B cell (primary cell): ENCODE measurements around the gene GLTP. TPM values are rescaled to one million over a fixed set of nuclear protein-coding genes. Genes with fewer than 3 reads are reported as not detected.
A peak's percentile ranks its signal among the peaks of the same experiment; 100 is the strongest.
"Not testable (repeated sequence)": the region's sequence is repeated elsewhere in the genome, so short reads cannot be mapped to it uniquely, and the experiment has no call there.

Experiments used
- ATAC-seq: fragments of 200-7000 bp; cut with Tn5 transposase; one replicate; pipeline ENCODE4 v1.10.0; 2021; ENCODE audit warnings: low read depth, mild to moderate bottlenecking, moderate number of reproducible peaks, moderate library complexity
- CTCF ChIA-PET: fragments of 350-600 bp; sonication (Branson Sonifier 250); formaldehyde crosslinking; loops from one replicate; lab custom pipeline; 2021; ENCODE audit warnings: antibody characterized with exemption, inconsistent platforms; lab: Charles Lee
- POLR2A ChIA-PET: fragments of 350-600 bp; sonication (Branson Sonifier 250); formaldehyde crosslinking; loops from one replicate; lab custom pipeline; 2021; ENCODE audit warnings: antibody characterized with exemption; lab: Charles Lee
- DNase-seq: peaks from one replicate; pipeline ENCODE4 v3.0.0; 2013
- H2AFZ ChIP-seq: 2 replicates; pipeline ENCODE4 v1.6.1; 2012; ENCODE audit warnings: mild to moderate bottlenecking, low read depth, low read length; ENCODE audit not compliant: insufficient read depth, poor library complexity, severe bottlenecking
- H3K27ac ChIP-seq, 2 donors: 1 replicate in 1 of 2; 2 replicates in 1 of 2; pipeline ENCODE4 v1.5.1; 2012 to 2013; ENCODE audit warnings: low read length in 2 of 2, mild to moderate bottlenecking in 2 of 2, moderate library complexity in 1 of 2
- H3K27me3 ChIP-seq, 4 experiments: fragments of 200-600 bp in 1 of 4; sonication (generic) in 1 of 4; replicated peaks in 1 of 4; 1 replicate in 2 of 4; 2 replicates in 2 of 4; pipeline versions ENCODE4 v1.6.1 to v1.7.0; 2013 to 2016; ENCODE audit warnings: low read length in 3 of 4, mild to moderate bottlenecking in 2 of 4, mixed read lengths in 1 of 4, moderate library complexity in 1 of 4; ENCODE audit not compliant: insufficient read depth in 4 of 4, control insufficient read depth in 3 of 4; ENCODE audit errors: control extremely low read depth in 1 of 4
- H3K36me3 ChIP-seq, 2 experiments: replicated peaks in 1 of 2; 1 replicate in 1 of 2; 2 replicates in 1 of 2; pipeline versions ENCODE4 v1.6.1 to v1.7.1; 2013; ENCODE audit warnings: low read length in 1 of 2; ENCODE audit not compliant: insufficient read depth in 2 of 2, control insufficient read depth in 1 of 2; ENCODE audit errors: control extremely low read depth in 1 of 2, extremely low read depth in 1 of 2
- H3K4me1 ChIP-seq, 2 donors: fragments of 200-600 bp in 1 of 2; sonication (generic) in 1 of 2; 1 replicate in 1 of 2; 2 replicates in 1 of 2; pipeline versions ENCODE4 v1.5.1 to v1.6.1; 2013 to 2017; ENCODE audit warnings: low read length in 2 of 2; ENCODE audit not compliant: control insufficient read depth in 2 of 2, insufficient read depth in 2 of 2
- H3K4me2 ChIP-seq: replicated peaks from 2 replicates; pipeline ENCODE3; 2012; ENCODE audit warnings: mild to moderate bottlenecking, low read depth, low read length; ENCODE audit not compliant: poor library complexity, severe bottlenecking
- H3K4me3 ChIP-seq, 5 experiments: fragments of 200-600 bp in 1 of 5; sonication (generic) in 1 of 5; 1 replicate in 3 of 5; 2 replicates in 2 of 5; pipeline versions ENCODE4 v1.5.1 to v1.7.0; 2011 to 2016; ENCODE audit warnings: low read length in 4 of 5, mild to moderate bottlenecking in 4 of 5, low read depth in 2 of 5, control low read depth in 1 of 5, moderate library complexity in 1 of 5; ENCODE audit not compliant: insufficient read depth in 1 of 5; ENCODE audit errors: control extremely low read depth in 1 of 5, extremely low read depth in 1 of 5
- H3K79me2 ChIP-seq: fragments of 200-600 bp; sonication (generic); one replicate; pipeline ENCODE4 v1.6.0; 2016; ENCODE audit warnings: low read length; ENCODE audit not compliant: control insufficient read depth, insufficient read depth
- H3K9ac ChIP-seq: fragments of 200-600 bp; sonication (generic); 2 replicates; pipeline ENCODE4 v1.6.1; 2017; ENCODE audit warnings: mild to moderate bottlenecking, low read length, moderate library complexity
- H3K9me3 ChIP-seq, 3 donors: one replicate each; pipeline versions ENCODE4 v1.6.1 to v1.7.1; 2013; ENCODE audit warnings: low read length in 2 of 3; ENCODE audit not compliant: control insufficient read depth in 2 of 3, insufficient read depth in 1 of 3; ENCODE audit errors: control extremely low read depth in 1 of 3
- H4K20me1 ChIP-seq: 2 replicates; pipeline ENCODE4 v1.6.0; 2012; ENCODE audit warnings: mild to moderate bottlenecking, low read length; ENCODE audit not compliant: insufficient read depth, control insufficient read depth, poor library complexity, severe bottlenecking
- H3K27ac Mint-ChIP-seq: one replicate; pipeline ENCODE4 v1.8.0; 2021; ENCODE audit warnings: mixed read lengths
- H3K27me3 Mint-ChIP-seq: one replicate; pipeline ENCODE4 v1.8.0; 2021; ENCODE audit warnings: mixed read lengths
- H3K4me1 Mint-ChIP-seq: one replicate; pipeline ENCODE4 v1.8.0; 2021; ENCODE audit warnings: mixed read lengths
- H3K4me3 Mint-ChIP-seq: one replicate; pipeline ENCODE4 v1.8.0; 2021; ENCODE audit warnings: mixed read lengths
- H3K9me3 Mint-ChIP-seq: one replicate; pipeline ENCODE4 v1.8.0; 2022; ENCODE audit warnings: mixed read lengths; ENCODE audit not compliant: insufficient read depth
- EZH2 ChIP-seq: IDR thresholded peaks from 2 replicates; pipeline ENCODE4 v1.6.1; 2012; ENCODE audit warnings: borderline replicate concordance, low read depth, mild to moderate bottlenecking, moderate library complexity, low read length; ENCODE audit not compliant: insufficient read depth, poor library complexity, severe bottlenecking
- WGBS: methylation state at CpG from one replicate; pipeline ENCODE4 v1.1.5; 2013; ENCODE audit warnings: missing lambda C conversion rate; ENCODE audit not compliant: insufficient coverage; 5-methylcytosine and 5-hydroxymethylcytosine counted together
- intact Hi-C: fragments of 100-400 bp; cut with micrococcal nuclease; formaldehyde crosslinking; loops from one replicate; pipeline ENCODE4 v1.10.0; 2022
- polyA plus RNA-seq: library from polyadenylated mRNA; depleted of rRNA; stranded (reverse); fragments of >200 nt; gene quantifications from 2 replicates; pipeline ENCODE4 v1.2.3, GENCODE V29; 2012
- total RNA-seq, 2 donors: library from RNA; stranded (reverse); fragments of 120-200 nt in 1 of 2; gene quantifications; 1 replicate in 1 of 2; 2 replicates in 1 of 2; pipeline versions ENCODE4 v1.2.3 to v1.2.4, GENCODE V29; 2013 to 2022
- TF ChIP-seq, protein P1 (sequence below): fragments of 200-600 bp; IDR thresholded peaks from one replicate; pipeline ENCODE4 v1.8.0; 2022; ENCODE audit warnings: antibody characterized with exemption, mild to moderate bottlenecking

Gene GLTP
- total and polyA plus RNA-seq, 2 donors (not counting 1 experiment from before 2014, with no cell fraction given) = 18.7 to 24.9 TPM

DNA sequence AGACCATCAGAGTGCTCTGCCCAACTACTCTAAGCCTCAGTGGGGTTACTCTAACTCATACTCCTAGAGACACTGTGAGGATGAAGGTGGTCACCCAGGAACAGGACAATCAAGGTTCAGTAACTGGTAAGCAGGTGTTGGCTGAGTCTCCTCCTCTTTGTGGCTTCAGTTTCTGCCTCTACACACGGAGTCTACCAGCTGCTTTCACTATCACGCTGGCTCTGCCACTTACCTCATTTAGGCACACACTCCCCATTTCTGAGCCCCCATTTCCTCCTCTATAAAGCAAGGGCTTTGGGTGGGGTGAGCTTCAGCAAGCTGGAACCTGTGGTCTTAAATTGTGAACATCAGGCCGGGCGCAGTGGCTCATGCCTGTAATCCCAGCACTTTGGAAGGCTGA, 12.4 kb upstream of the GLTP start:
- intact Hi-C loops = no loop called here
- TF ChIP-seq EZH2 = no peak
- TF ChIP-seq, protein P1, sequence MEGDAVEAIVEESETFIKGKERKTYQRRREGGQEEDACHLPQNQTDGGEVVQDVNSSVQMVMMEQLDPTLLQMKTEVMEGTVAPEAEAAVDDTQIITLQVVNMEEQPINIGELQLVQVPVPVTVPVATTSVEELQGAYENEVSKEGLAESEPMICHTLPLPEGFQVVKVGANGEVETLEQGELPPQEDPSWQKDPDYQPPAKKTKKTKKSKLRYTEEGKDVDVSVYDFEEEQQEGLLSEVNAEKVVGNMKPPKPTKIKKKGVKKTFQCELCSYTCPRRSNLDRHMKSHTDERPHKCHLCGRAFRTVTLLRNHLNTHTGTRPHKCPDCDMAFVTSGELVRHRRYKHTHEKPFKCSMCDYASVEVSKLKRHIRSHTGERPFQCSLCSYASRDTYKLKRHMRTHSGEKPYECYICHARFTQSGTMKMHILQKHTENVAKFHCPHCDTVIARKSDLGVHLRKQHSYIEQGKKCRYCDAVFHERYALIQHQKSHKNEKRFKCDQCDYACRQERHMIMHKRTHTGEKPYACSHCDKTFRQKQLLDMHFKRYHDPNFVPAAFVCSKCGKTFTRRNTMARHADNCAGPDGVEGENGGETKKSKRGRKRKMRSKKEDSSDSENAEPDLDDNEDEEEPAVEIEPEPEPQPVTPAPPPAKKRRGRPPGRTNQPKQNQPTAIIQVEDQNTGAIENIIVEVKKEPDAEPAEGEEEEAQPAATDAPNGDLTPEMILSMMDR = no peak
- Mint-ChIP-seq H3K9me3 (no peaks in the 10 kb centered on the region), H3K27ac (peak overlapping the region; percentile 50), H3K4me3 (peak overlapping the region; percentile 54), H3K4me1 (peaks cover 44% of the 10 kb centered on the region), H3K27me3 (no peaks in the 10 kb centered on the region)
- ATAC-seq = peak; percentile 71
- H3K4me2 ChIP-seq = peak overlapping the region; percentile 43
- no peaks in the 10 kb centered on the region for H3K27me3 ChIP-seq
- H3K79me2 ChIP-seq = no peaks in the 10 kb centered on the region
- ChIA-PET CTCF (interaction anchor here (1.5 kb wide), 1 partner anchor 120 kb away, joined by 3 read pairs; no protein-coding TSS in a partner anchor), POLR2A (no interaction called here)
- H3K4me1 ChIP-seq = peaks cover 42 to 47% of the 10 kb centered on the region in 2 donors
- WGBS = no CpG with 5 or more reads among the region's 4 CpGs
- H4K20me1 ChIP-seq = no peaks in the 10 kb centered on the region
- peak; percentile 60 for DNase-seq
- H3K36me3 ChIP-seq = no peaks in the 10 kb centered on the region
- H3K9me3 ChIP-seq = no peaks in the 10 kb centered on the region
- peak overlapping the region; percentile 46 for H2AFZ ChIP-seq
- peak overlapping the region; percentile 61 to 73 for H3K27ac ChIP-seq
- peak overlapping the region in 1 of 5 experiments; percentile 7 for H3K4me3 ChIP-seq
- no peak overlapping the region for H3K9ac ChIP-seq

DNA sequence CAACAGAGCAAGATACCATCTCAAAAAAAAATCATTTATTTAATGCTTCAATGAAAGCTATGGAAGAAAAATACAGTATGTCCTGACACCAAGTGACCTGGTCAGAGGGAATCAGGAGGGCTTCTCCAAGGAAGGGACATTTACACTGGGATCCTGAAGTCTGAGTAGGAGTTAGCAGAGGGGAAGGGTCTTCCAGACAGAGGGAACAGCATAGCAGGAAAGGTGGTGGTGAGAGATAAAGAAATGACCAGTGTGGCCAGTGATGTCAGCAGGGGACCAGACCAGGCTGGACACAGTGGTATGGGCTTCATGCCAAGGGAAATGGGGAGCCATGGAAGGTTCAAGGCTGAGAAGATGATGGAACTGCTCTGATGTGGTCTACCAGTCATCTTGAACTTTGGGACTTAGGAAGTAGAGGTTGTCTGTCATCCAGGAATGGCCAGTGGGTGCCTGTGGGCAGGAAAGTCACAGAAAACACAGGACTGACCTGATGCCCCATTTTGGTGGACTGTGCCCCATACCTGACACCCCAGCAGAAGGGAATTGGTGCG, 11.9 kb upstream of the GLTP start:
- no peak for TF ChIP-seq EZH2
- TF ChIP-seq, protein P1 = no peak
- WGBS = no CpG with 5 or more reads among the region's 1 CpG
- ATAC-seq (no peak), DNase-seq (no peak)
- POLR2A ChIA-PET = no interaction called here
- Histone ChIP-seq H3K36me3 (no peaks in the 10 kb centered on the region), H3K27me3 (no peaks in the 10 kb centered on the region), H3K79me2 (no peaks in the 10 kb centered on the region), H3K4me3 (no peak overlapping the region), H3K4me2 (peak overlapping the region; percentile 43), H2AFZ (peak overlapping the region; percentile 46), H3K9ac (no peak overlapping the region), H3K27ac (peak overlapping the region; percentile 61 to 73), H3K4me1 (peaks cover 47 to 51% of the 10 kb centered on the region in 2 donors), H3K9me3 (no peaks in the 10 kb centered on the region), H4K20me1 (no peaks in the 10 kb centered on the region)
- intact Hi-C loops = no loop called here
- Mint-ChIP-seq H3K27me3 (no peaks in the 10 kb centered on the region), H3K9me3 (no peaks in the 10 kb centered on the region), H3K27ac (peak overlapping the region; percentile 50), H3K4me1 (peaks cover 49% of the 10 kb centered on the region), H3K4me3 (peak overlapping the region; percentile 54)
- CTCF ChIA-PET = interaction anchor here (1.4 to 1.5 kb wide), 2 partner anchors 47 to 120 kb away, joined by 3 to 4 read pairs; no protein-coding TSS in a partner anchor

DNA sequence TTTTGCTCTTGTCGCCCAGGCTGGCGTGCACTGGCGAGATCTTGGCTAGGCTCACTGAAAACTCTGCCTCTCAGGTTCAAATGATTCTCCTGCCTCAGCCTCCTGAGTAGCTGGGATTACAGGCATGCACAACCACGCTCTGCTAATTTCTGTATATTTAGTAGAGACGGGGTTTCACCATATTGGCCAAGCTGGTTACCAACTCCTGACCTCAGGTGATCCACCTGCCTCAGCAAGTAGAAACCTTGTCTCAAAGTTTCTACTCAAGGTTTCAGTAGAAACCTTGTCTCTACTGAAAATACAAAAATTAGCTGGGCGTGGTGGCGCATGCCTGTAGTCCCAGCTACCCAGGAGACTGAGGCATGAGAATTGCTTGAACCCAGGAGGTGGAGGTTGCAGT, 11.4 kb upstream of the GLTP start:
- H3K9me3 Mint-ChIP-seq, H3K36me3 ChIP-seq, H2AFZ ChIP-seq, H3K9ac ChIP-seq, H3K4me3 Mint-ChIP-seq, H3K4me3 ChIP-seq, H3K4me2 ChIP-seq, POLR2A ChIA-PET, intact Hi-C loops, H3K79me2 ChIP-seq, H3K27me3 ChIP-seq, DNase-seq, H3K9me3 ChIP-seq, H4K20me1 ChIP-seq, H3K27me3 Mint-ChIP-seq, H3K27ac ChIP-seq, ATAC-seq: not testable (repeated sequence)
- CTCF ChIA-PET = interaction anchor here (1.4 to 1.5 kb wide), 2 partner anchors 46 to 121 kb away, joined by 3 to 4 read pairs; no protein-coding TSS in a partner anchor
- H3K4me1 Mint-ChIP-seq = peaks cover 49% of the 10 kb centered on the region
- peaks cover 47 to 51% of the 10 kb centered on the region in 2 donors for H3K4me1 ChIP-seq
- 96% methylated on average over 5 of the region's 7 CpGs for WGBS
- peak overlapping the region; percentile 59 for H3K27ac Mint-ChIP-seq
